Pancreas (tissue), 10 donors: ENCODE data around the gene ACVR1. TPM values are rescaled to one million over a fixed set of nuclear protein-coding genes. Genes with fewer than 3 reads are reported as not detected.
A peak's percentile ranks its signal among the peaks of the same experiment; 100 is the strongest.

Source experiments
- ATAC-seq, 4 donors: fragments of 200-7000 bp; cut with Tn5 transposase; one replicate each; pipeline versions ENCODE4 v1.8.0 to v1.9.1; 2020; ENCODE audit warnings: mild to moderate bottlenecking in 4 of 4, moderate library complexity in 4 of 4
- DNase-seq, 6 donors: peaks; one replicate each; pipeline ENCODE4 v3.0.0-alpha.2; 2020
- FAIRE-seq: peaks from 2 replicates; lab custom pipeline; 2012; peaks lifted over from hg19 to GRCh38; lab: Jason Lieb, UNC
- H3K27ac ChIP-seq, 4 donors: fragments of 200-600 bp; sonication (generic); 1 replicate in 3 of 4; 2 replicates in 1 of 4; pipeline versions ENCODE4 v1.5.0 to v1.8.0; 2020
- H3K27me3 ChIP-seq, 4 donors: fragments of 200-600 bp; one replicate each; pipeline ENCODE4 v1.8.0; 2021
- H3K36me3 ChIP-seq, 3 donors: fragments of 200-600 bp; sonication (generic) in 1 of 3; one replicate each; pipeline versions ENCODE4 v1.5.0 to v1.8.0; 2020 to 2021
- H3K4me1 ChIP-seq, 3 donors: fragments of 200-600 bp; one replicate each; pipeline ENCODE4 v1.8.0; 2021
- H3K4me3 ChIP-seq, 4 donors: fragments of 200-600 bp; sonication (generic) in 2 of 4; one replicate each; pipeline versions ENCODE4 v1.5.0 to v1.8.0; 2020 to 2021
- H3K9me3 ChIP-seq, 4 donors: fragments of 200-600 bp; one replicate each; pipeline ENCODE4 v1.8.0; 2021
- WGBS, 2 donors: extraction: QIAGEN DNeasy Blood & Tissue Kit; methylation state at CpG; one replicate each; pipeline ENCODE4 v1.1.7; 2013; 5-methylcytosine and 5-hydroxymethylcytosine counted together
- intact Hi-C, 3 donors: fragments of 100-400 bp; cut with DNase I; formaldehyde crosslinking; loops; one replicate each; pipeline versions ENCODE4 v1.11.1 to v1.14.2; 2022
- polyA plus RNA-seq, 2 donors: library from polyadenylated mRNA; stranded (reverse); fragments of 200-250 nt; gene quantifications; one replicate each; pipeline ENCODE4 v1.2.3, GENCODE V29; 2013
- total RNA-seq, 6 donors: library from RNA; stranded (reverse); fragmentation: NEBNext Ultra II Directional in 4 of 6; extraction: Animal tissue kit (Norgen Biotek cat#: 25700) in 4 of 6; gene quantifications; one replicate each; pipeline versions ENCODE4 v1.2.1 to v1.2.4, GENCODE V29; 2021 to 2023
- TF ChIP-seq, protein P1 (sequence below), 4 donors: fragments of 200-600 bp; sonication (generic) in 3 of 4; IDR thresholded peaks; one replicate each; pipeline versions ENCODE4 v1.5.0 to v1.8.0; 2021; ENCODE audit warnings: antibody characterized with exemption in 4 of 4
- donor health status: healthy with polysubstance abuse.
- donor health status: DM: no; HTN: no; CAD: no; lungs with moderate emphysema.
- donor health status: DM: no; HTN: no; CAD: no.
- donor health status: control.
- donor health status: control.
- donor health status: Bipolar disorder and iron deficiency.
- donor health status: DM: yes; HTN: yes; CAD: no.
- donor health status: DM: no; HTN: no; CAD: no.
- donor health status: DM: no; HTN: no; CAD: no.
- donor health status: DM: yes; HTN: yes; CAD: no.

ACVR1 gene
- total and polyA plus RNA-seq, 8 donors, result 3.1 to 25.2 (median 11.7) TPM

DNA sequence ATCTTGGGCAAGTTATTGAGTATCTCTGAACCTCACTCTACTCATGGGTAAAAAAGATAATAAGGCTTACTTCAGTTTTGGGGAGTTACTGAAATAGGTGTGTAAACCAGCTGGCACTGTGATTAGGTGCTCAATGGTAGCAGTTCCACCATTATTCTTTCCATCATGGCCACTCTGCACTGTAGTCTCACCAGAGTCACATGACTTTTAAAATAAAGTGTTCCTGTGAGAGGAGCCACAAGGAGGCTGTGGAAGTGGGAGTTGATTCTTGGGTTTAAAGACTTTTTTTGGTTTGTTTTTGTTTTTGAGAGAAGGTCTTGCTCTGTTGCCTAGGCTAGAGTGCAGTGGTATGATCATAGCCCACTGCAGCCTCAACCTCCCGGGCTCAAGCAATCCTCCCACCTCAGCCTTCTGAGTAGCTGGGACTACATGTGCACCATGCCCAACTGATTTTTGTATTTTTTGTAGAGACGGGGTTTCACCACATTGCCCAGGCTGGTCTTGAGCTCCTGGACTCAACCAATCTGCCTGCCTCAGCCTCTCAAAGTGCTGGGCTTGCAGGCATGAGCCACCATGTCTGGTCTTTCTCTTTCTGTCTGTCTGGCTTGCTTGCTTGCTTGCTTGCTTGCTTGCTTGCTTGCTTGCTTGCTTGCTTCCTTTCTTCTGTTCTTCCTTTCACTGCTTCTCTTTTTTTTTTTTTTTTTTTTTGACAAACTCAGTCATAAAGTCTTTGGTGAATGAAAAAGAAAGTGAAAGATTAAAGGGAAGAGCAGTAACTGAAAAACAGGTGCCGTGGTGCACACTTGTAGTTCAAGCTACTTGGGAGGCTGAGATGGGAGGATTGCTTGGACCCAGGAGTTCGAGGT is 21.2 kb upstream of the ACVR1 start:
- TF ChIP-seq, protein P1, sequence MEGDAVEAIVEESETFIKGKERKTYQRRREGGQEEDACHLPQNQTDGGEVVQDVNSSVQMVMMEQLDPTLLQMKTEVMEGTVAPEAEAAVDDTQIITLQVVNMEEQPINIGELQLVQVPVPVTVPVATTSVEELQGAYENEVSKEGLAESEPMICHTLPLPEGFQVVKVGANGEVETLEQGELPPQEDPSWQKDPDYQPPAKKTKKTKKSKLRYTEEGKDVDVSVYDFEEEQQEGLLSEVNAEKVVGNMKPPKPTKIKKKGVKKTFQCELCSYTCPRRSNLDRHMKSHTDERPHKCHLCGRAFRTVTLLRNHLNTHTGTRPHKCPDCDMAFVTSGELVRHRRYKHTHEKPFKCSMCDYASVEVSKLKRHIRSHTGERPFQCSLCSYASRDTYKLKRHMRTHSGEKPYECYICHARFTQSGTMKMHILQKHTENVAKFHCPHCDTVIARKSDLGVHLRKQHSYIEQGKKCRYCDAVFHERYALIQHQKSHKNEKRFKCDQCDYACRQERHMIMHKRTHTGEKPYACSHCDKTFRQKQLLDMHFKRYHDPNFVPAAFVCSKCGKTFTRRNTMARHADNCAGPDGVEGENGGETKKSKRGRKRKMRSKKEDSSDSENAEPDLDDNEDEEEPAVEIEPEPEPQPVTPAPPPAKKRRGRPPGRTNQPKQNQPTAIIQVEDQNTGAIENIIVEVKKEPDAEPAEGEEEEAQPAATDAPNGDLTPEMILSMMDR (IDR thresholded peaks at IDR 0.05), result no peak
- Histone ChIP-seq H3K4me3 (no peak overlapping the region), H3K4me1 (peaks cover 0 to 5% (median 0%) of the 10 kb centered on the region in 3 donors), H3K27ac (no peak overlapping the region), H3K27me3 (no peaks in the 10 kb centered on the region), H3K36me3 (no peaks in the 10 kb centered on the region), H3K9me3 (no peaks in the 10 kb centered on the region)
- 91 to 97% methylated on average over 4 of the region's 4 CpGs for WGBS, 2 donors
- no peak for DNase-seq
- peak in 1 of 4 donors; percentile 26 for ATAC-seq
- intact Hi-C loops, result loop anchor here in 1 of 3 donors (10.0 kb wide), 1 partner anchor 97 kb away; no protein-coding TSS in a partner anchor
- FAIRE-seq, result no peak

DNA sequence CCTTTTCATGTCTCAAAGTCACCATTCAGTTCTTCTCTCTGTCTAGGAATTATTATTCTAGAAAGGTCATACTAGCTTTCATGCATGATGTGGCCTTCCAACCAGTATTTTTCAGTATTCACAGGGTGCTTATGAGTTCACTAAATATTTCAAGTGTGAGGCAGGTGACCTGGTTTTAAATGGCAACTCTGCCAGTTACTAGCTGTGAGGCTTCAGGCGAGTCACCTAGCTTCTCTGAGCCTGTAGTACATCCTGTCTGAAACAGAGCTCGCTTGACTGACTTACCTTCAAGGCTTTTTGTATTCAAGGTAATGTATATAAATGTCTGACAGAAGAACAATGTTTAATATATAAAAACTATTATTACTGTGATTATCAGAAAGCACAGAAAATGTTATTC is 19.4 kb upstream of the ACVR1 start:
- H3K9me3 ChIP-seq, result no peaks in the 10 kb centered on the region
- H3K36me3 ChIP-seq, result no peaks in the 10 kb centered on the region
- WGBS, 2 donors, result 90 to 98% methylated on average over 2 of the region's 2 CpGs
- FAIRE-seq (no peak), DNase-seq (no peak), ATAC-seq (no peak)
- H3K27me3 ChIP-seq, result no peaks in the 10 kb centered on the region
- intact Hi-C loops, result loop anchor here in 1 of 3 donors (10.0 kb wide), 1 partner anchor 99 kb away; no protein-coding TSS in a partner anchor
- no peak overlapping the region for H3K27ac ChIP-seq
- H3K4me1 ChIP-seq, result peaks cover 0 to 10% (median 0%) of the 10 kb centered on the region in 3 donors
- H3K4me3 ChIP-seq, result no peak overlapping the region
- TF ChIP-seq, protein P1 (IDR thresholded peaks at IDR 0.05), result no peak

DNA sequence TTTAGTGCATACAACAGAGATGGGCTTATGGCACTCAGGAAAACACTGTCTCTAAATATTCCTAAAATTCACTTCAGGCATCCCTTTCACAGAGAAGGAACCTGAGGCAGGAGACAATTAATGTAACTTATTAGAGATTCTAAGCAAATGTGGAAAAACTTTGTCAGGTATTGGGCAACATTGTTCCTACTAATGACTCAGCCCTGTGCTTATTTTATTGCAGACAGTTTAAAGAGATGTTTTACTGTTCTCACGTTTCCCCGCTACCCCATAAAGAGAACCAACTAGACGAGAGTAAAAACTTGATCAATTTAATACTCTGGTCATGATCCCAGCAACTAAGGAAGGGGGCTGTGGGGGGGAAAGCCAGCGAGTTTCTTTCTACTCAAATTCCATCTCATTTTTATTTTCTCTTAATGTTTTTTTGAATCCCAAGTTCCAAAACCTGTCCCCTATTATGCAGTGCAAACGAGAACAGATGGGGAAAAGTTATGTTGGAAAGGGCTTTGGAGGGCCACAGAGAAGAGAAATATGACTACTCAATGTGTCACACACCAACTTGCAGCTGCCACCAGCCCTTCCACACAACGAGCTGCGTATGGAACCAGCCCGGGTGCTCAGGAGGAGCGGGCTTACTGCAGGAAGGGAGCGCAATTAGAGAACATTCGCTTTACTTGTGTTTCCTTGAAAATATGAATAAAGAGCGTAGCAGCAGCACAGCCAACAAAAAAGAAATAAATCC is 18.7 kb upstream of the ACVR1 start:
- TF ChIP-seq, protein P1 (IDR thresholded peaks at IDR 0.05), result no peak
- Histone ChIP-seq H3K27ac (no peak overlapping the region), H3K9me3 (no peaks in the 10 kb centered on the region), H3K4me3 (no peak overlapping the region), H3K27me3 (no peaks in the 10 kb centered on the region), H3K36me3 (no peaks in the 10 kb centered on the region), H3K4me1 (peaks cover 0 to 10% (median 0%) of the 10 kb centered on the region in 3 donors)
- FAIRE-seq (no peak), ATAC-seq (no peak), DNase-seq (no peak)
- intact Hi-C loops, result loop anchor here in 1 of 3 donors (10.0 kb wide), 1 partner anchor 100 kb away; no protein-coding TSS in a partner anchor
- WGBS, 2 donors, result 90 to 93% methylated on average over 12 of the region's 12 CpGs

DNA sequence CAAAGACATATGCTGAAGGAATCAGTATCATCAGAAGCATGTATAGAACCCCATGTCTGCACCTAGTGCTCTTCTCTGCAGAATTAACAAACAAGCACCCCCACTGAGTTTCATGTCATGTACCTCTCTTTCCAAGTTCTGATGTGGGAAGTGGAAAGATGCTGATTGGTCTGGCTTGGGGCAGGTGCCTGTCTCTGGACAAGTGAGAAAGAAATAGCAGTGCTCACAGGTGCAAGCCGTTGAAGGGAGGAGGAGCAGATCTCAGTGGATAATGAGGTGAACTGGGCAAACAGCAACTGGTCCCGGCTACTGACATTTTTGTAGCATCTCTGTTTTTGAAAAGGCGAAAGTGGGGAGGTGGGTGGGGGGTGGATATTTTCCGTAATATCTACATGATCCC is 17.5 kb upstream of the ACVR1 start:
- Histone ChIP-seq H3K36me3 (no peaks in the 10 kb centered on the region), H3K9me3 (no peaks in the 10 kb centered on the region), H3K27me3 (no peaks in the 10 kb centered on the region), H3K4me3 (no peak overlapping the region), H3K27ac (no peak overlapping the region), H3K4me1 (peaks cover 0 to 10% (median 0%) of the 10 kb centered on the region in 3 donors)
- no peak for FAIRE-seq
- TF ChIP-seq, protein P1 (IDR thresholded peaks at IDR 0.05), result no peak
- 55 to 64% methylated on average over 4 of the region's 4 CpGs for WGBS, 2 donors
- intact Hi-C loops, result loop anchor here in 1 of 3 donors (10.0 kb wide), 1 partner anchor 101 kb away; no protein-coding TSS in a partner anchor
- ATAC-seq, result no peak
- no peak for DNase-seq
